Loucy (cell line): ENCODE results near the gene PXN.

Experiments
- EZH2phosphoT487 ChIP-seq: fragments of 200-600 bp; IDR thresholded peaks from 2 replicates; pipeline ENCODE4 v1.6.1; 2018; ENCODE audit warnings: antibody characterized with exemption, mild to moderate bottlenecking, moderate library complexity, borderline replicate concordance
- TF ChIP-seq, protein P1 (sequence below): fragments of 200-600 bp; sonication (generic); conservative IDR thresholded peaks from 2 replicates; pipeline ENCODE4 v1.5.1; 2014; ENCODE audit warnings: mild to moderate bottlenecking, antibody characterized with exemption, low read length

GRCh38 chr12:120190985-120191480, 74.5 kb downstream of the PXN start:
- TF ChIP-seq, protein P1, sequence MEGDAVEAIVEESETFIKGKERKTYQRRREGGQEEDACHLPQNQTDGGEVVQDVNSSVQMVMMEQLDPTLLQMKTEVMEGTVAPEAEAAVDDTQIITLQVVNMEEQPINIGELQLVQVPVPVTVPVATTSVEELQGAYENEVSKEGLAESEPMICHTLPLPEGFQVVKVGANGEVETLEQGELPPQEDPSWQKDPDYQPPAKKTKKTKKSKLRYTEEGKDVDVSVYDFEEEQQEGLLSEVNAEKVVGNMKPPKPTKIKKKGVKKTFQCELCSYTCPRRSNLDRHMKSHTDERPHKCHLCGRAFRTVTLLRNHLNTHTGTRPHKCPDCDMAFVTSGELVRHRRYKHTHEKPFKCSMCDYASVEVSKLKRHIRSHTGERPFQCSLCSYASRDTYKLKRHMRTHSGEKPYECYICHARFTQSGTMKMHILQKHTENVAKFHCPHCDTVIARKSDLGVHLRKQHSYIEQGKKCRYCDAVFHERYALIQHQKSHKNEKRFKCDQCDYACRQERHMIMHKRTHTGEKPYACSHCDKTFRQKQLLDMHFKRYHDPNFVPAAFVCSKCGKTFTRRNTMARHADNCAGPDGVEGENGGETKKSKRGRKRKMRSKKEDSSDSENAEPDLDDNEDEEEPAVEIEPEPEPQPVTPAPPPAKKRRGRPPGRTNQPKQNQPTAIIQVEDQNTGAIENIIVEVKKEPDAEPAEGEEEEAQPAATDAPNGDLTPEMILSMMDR: no peak
- no peak for TF ChIP-seq EZH2phosphoT487
